ENCODE results near the gene SLC9A3. TPM values are rescaled to one million over a fixed set of nuclear protein-coding genes. Genes with fewer than 3 reads are reported as not detected.

The SLC9A3 gene
- total RNA-seq, 6 experiments from 2014 or later: 0.63 to 1.00 (median 0.74) TPM

DNA sequence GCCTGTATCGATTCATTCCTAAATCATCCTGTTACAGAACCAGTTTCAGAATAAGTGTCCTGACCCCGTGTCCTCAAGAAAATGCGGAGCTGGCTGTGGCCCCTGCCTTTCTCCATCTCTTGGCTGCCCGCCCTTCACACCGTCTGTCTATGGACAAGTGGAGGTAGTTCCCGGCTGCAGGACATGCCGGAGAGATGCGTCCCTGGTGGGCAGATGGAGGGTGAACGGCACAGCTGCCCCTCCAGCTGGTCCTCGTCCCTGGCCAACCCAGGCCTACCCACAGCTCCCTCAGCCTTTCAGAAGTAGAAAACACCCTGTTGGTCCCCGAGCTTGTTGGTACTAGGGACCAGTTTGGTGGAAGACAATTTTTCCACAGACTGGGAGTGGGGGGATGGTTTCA lies 96.0 kb downstream of the SLC9A3 start:
- Mint-ChIP-seq H3K4me3 (no peak overlapping the region), H3K27ac (no peak overlapping the region; the same call in 1 of the 2 replicates), H3K4me1 (ENCODE audit: low read depth) (peaks cover 56% of the 10 kb centered on the region), H3K36me3 (ENCODE audit: low read depth) (peaks cover 64% of the 10 kb centered on the region), H3K27me3 (ENCODE audit: insufficient read depth) (peaks cover 34% of the 10 kb centered on the region), H3K9me3 (peaks cover 10% of the 10 kb centered on the region; the same call in 1 of the 2 replicates)
- TF ChIP-seq, protein P1, sequence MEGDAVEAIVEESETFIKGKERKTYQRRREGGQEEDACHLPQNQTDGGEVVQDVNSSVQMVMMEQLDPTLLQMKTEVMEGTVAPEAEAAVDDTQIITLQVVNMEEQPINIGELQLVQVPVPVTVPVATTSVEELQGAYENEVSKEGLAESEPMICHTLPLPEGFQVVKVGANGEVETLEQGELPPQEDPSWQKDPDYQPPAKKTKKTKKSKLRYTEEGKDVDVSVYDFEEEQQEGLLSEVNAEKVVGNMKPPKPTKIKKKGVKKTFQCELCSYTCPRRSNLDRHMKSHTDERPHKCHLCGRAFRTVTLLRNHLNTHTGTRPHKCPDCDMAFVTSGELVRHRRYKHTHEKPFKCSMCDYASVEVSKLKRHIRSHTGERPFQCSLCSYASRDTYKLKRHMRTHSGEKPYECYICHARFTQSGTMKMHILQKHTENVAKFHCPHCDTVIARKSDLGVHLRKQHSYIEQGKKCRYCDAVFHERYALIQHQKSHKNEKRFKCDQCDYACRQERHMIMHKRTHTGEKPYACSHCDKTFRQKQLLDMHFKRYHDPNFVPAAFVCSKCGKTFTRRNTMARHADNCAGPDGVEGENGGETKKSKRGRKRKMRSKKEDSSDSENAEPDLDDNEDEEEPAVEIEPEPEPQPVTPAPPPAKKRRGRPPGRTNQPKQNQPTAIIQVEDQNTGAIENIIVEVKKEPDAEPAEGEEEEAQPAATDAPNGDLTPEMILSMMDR (IDR thresholded peaks at IDR 0.05): no peak
- DNase-seq: no peak

DNA sequence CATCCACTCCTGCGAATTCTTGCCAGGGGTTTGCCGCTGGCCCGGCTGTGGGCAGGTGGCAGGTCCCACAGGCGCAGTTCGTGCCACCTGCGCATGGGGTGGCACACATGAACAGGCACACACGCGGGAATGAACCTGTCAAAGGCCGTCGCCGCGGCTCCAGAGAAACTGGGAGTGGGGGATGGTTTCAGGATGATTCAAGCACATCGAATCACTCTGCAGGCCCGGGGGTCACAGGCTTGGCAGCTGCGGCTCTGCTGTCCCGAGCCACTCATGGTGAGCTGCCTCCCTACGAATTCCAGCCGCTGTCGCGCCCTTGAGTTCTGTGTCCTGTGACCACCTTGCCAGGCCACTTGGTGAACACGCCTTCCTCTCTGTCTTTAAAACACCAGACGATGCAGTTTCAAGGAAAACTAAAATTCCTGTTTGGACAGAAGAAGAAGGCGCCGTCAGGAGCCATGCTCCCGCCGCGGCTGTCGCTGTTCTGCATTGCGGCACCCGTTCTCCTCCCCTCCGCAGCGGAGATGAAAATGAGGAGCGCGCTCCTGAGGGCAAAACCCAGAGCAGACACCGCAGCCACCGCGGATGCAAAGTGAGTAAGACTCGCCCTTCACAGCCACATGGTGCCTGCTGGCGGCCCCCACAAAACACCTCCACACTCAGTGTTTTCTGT lies 96.7 kb downstream of the SLC9A3 start:
- no peak overlapping the region for H3K4me3 Mint-ChIP-seq
- TF ChIP-seq, protein P1 (IDR thresholded peaks at IDR 0.05): no peak
- no peak for DNase-seq
- H3K27me3 Mint-ChIP-seq (ENCODE audit: insufficient read depth): peaks cover 37% of the 10 kb centered on the region
- peaks cover 69% of the 10 kb centered on the region for H3K36me3 Mint-ChIP-seq (ENCODE audit: low read depth)
- no peak overlapping the region; the same call in 1 of the 2 replicates for H3K27ac Mint-ChIP-seq
- H3K9me3 Mint-ChIP-seq: peaks cover 10% of the 10 kb centered on the region; the same call in 1 of the 2 replicates
- peaks cover 57% of the 10 kb centered on the region for H3K4me1 Mint-ChIP-seq (ENCODE audit: low read depth)

DNA sequence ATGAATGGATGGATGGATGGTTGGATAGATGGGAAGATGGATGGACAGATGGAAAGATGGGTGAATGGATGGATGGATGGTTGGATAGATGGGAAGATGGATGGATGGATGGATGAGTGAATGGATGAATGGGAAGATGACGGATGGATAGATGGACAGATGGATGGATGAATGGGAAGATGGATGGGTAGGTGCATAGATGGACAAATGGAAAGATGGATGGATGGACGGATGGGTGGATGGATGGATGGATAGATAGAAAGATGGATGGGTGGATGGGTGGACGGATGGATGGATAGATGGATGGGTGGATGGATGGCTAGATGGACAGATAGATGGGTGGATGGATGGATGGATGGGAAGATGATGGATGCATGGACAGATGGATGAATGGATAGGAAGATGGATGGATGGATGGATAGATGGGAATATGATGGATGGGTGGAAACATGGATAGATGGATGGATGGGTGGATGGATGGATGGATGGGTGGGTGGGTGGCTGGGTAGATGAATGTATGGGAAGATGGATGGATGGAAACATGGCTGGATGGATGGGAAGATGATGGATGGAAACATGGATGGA lies 97.8 kb downstream of the SLC9A3 start:
- peaks cover 10% of the 10 kb centered on the region; the same call in 1 of the 2 replicates for H3K9me3 Mint-ChIP-seq
- peak overlapping the region; percentile 39; the same call in 1 of the 2 replicates for H3K27ac Mint-ChIP-seq
- H3K4me1 Mint-ChIP-seq (ENCODE audit: low read depth): peaks cover 48% of the 10 kb centered on the region
- peaks cover 41% of the 10 kb centered on the region for H3K27me3 Mint-ChIP-seq (ENCODE audit: insufficient read depth)
- peaks cover 71% of the 10 kb centered on the region for H3K36me3 Mint-ChIP-seq (ENCODE audit: low read depth)
- DNase-seq: no peak
- no peak overlapping the region for H3K4me3 Mint-ChIP-seq
- TF ChIP-seq, protein P1 (IDR thresholded peaks at IDR 0.05): no peak

DNA sequence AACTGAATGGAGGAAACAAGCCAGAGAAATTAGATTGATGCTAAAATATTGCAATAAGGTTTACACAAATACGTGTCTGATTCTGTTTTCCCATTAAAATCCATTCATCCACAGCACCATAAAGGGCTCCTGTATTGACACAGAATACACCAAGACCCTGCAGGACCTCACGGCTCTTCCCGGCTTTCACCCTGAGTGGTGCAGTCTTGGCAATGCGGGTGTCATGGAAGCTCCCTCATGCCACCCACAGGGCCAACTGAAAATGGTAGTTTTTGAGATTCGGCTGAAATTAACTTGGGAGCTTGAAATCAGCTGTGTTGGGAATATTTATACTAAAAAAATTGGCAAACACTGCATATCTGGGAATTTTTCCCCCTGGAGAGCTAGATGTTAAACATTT lies 98.5 kb downstream of the SLC9A3 start:
- no peak for DNase-seq
- Mint-ChIP-seq H3K27me3 (ENCODE audit: insufficient read depth) (peaks cover 43% of the 10 kb centered on the region), H3K27ac (peak overlapping the region; percentile 43), H3K9me3 (peaks cover 10% of the 10 kb centered on the region; the same call in 1 of the 2 replicates), H3K36me3 (ENCODE audit: low read depth) (peaks cover 73% of the 10 kb centered on the region), H3K4me3 (no peak overlapping the region), H3K4me1 (ENCODE audit: low read depth) (peaks cover 46% of the 10 kb centered on the region)
- TF ChIP-seq, protein P1 (IDR thresholded peaks at IDR 0.05): peak; percentile 36; the same call in 1 of the 2 replicates

DNA sequence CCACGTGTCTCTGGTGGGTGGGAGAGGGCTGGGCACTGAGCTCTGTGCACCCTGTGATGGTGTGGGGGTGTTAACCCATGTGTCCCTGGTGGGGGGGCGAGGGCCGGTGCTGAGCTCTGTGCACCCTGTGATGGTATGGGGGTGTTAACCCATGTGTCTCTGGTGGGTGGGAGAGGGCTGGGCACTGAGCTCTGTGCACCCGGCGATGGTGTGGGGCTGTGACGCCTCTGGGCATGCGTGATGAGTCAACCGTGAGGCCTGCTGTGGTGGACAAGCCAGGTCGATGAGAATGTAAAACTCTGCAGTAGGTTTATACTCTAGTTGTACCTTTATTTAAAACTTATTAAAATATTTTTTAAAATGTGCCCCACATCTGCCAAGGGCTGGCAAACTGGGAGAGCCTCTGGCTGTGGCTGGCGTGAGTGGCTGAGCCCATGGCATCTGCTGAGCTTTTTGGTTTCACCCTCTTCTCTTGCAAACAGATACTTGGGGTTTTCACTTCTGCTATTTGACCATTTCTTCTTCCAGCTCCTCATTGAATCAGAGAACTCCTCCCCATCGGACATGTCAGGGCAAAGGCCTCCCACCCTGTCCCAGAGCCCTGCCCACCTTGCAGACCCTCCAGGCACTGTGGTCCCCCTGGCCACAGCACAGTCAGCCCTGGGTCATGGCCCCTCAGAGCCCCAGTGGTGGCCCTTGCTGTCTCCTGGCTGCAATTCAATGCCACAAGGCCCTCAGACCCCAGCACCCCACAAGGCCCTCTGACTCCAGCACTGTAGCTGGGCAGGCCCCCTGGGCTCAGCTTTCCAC lies 99.7 kb downstream of the SLC9A3 start:
- Mint-ChIP-seq H3K27me3 (ENCODE audit: insufficient read depth) (peaks cover 44% of the 10 kb centered on the region), H3K4me3 (peak overlapping the region; percentile 32), H3K36me3 (ENCODE audit: low read depth) (peaks cover 77% of the 10 kb centered on the region), H3K4me1 (ENCODE audit: low read depth) (peaks cover 34% of the 10 kb centered on the region), H3K27ac (peak overlapping the region; percentile 94), H3K9me3 (peaks cover 15% of the 10 kb centered on the region; the same call in 1 of the 2 replicates)
- TF ChIP-seq, protein P1 (IDR thresholded peaks at IDR 0.05): no peak
- DNase-seq: peak; percentile 72
